SK-N-SH (cell line): ENCODE measurements around the gene MT1F. TPM values are rescaled to one million over a fixed set of nuclear protein-coding genes. Genes with fewer than 3 reads are reported as not detected.
"Not testable (repeated sequence)": the region's sequence is repeated elsewhere in the genome, so short reads cannot be mapped to it uniquely, and the experiment has no call there.

ENCODE experiments used
- CTCF ChIA-PET: fragments of 300-600, 350-600 bp; formaldehyde crosslinking; extraction: SDS; loops from one replicate; lab custom pipeline; 2021; lab: Yijun Ruan, JAX
- POLR2A ChIA-PET: fragments of 350-600 bp; sonication (Branson Sonifier 250); formaldehyde crosslinking; extraction: SDS; loops from one replicate; lab custom pipeline; 2020; ENCODE audit warnings: antibody characterized with exemption, inconsistent platforms; lab: Yijun Ruan, JAX
- DNase-seq: peaks from one replicate; pipeline ENCODE4 v3.0.0; 2012
- H2AFZ ChIP-seq: fragments of 200-600 bp; sonication (generic); 2 replicates; pipeline ENCODE4 v1.8.1; 2016; ENCODE audit warnings: antibody characterized with exemption, mild to moderate bottlenecking, low read depth
- H3F3A ChIP-seq: fragments of 200-600 bp; sonication (generic); replicated peaks from 2 replicates; pipeline ENCODE3; 2016; ENCODE audit warnings: antibody characterized with exemption, mild to moderate bottlenecking; ENCODE audit not compliant: insufficient read depth
- H3K27ac ChIP-seq, 2 experiments: fragments of 200-500 bp in 1 of 2; fragments of 200-600 bp in 1 of 2; sonication (Bioruptor generic) in 1 of 2; sonication (generic), shearing (Covaris generic) in 1 of 2; 2 replicates each; pipeline versions ENCODE4 v1.5.1 to v1.6.1; 2014 to 2016; ENCODE audit warnings: low read depth in 2 of 2, inconsistent platforms in 1 of 2, low read length in 1 of 2, mild to moderate bottlenecking in 1 of 2, mixed read lengths in 1 of 2
- H3K27me3 ChIP-seq: fragments of 200-600 bp; sonication (generic), shearing (Covaris generic); 2 replicates; pipeline ENCODE4 v1.6.1; 2016; ENCODE audit warnings: mixed run types; ENCODE audit not compliant: insufficient read depth
- H3K36me3 ChIP-seq, 2 experiments: fragments of 200-500 bp in 1 of 2; fragments of 200-600 bp in 1 of 2; sonication (Bioruptor generic) in 1 of 2; sonication (generic) in 1 of 2; replicated peaks in 1 of 2; 2 replicates each; pipeline versions ENCODE3 to v1.5.1; 2014 to 2016; ENCODE audit warnings: low read length in 1 of 2, mild to moderate bottlenecking in 1 of 2; ENCODE audit not compliant: insufficient read depth in 2 of 2, control insufficient read depth in 1 of 2
- H3K4me1 ChIP-seq, 2 experiments: fragments of 200-500 bp in 1 of 2; fragments of 200-600 bp in 1 of 2; sonication (Bioruptor generic) in 1 of 2; sonication (generic), shearing (Covaris generic) in 1 of 2; 2 replicates each; pipeline versions ENCODE4 v1.5.1 to v1.6.1; 2014 to 2016; ENCODE audit warnings: low read depth in 1 of 2, low read length in 1 of 2, mixed run types in 1 of 2; ENCODE audit not compliant: insufficient read depth in 2 of 2, control insufficient read depth in 1 of 2
- H3K4me2 ChIP-seq: fragments of 200-600 bp; sonication (generic), shearing (Covaris generic); 2 replicates; pipeline ENCODE4 v1.6.1; 2017; ENCODE audit warnings: mixed run types
- H3K4me3 ChIP-seq, 2 experiments: fragments of 200-500 bp in 1 of 2; fragments of 200-600 bp in 1 of 2; sonication (Bioruptor generic) in 1 of 2; sonication (generic), shearing (Covaris generic) in 1 of 2; 2 replicates each; pipeline versions ENCODE4 v1.5.1 to v1.8.1; 2014 to 2016; ENCODE audit warnings: low read depth in 2 of 2, inconsistent platforms in 1 of 2, low read length in 1 of 2, mild to moderate bottlenecking in 1 of 2, mixed read lengths in 1 of 2, moderate library complexity in 1 of 2
- H3K79me2 ChIP-seq: fragments of 200-600 bp; sonication (generic); 2 replicates; pipeline ENCODE4 v1.8.1; 2017; ENCODE audit warnings: mild to moderate bottlenecking; ENCODE audit not compliant: insufficient read depth
- H3K9ac ChIP-seq: fragments of 200-600 bp; sonication (generic); 2 replicates; pipeline ENCODE4 v1.6.1; 2017; ENCODE audit warnings: mixed run types
- H3K9me2 ChIP-seq: fragments of 200-600 bp; sonication (generic); 2 replicates; pipeline ENCODE4 v1.6.1; 2017; ENCODE audit warnings: mixed run types
- H3K9me3 ChIP-seq: fragments of 200-600 bp; sonication (generic); 2 replicates; pipeline ENCODE4 v1.6.1; 2017; ENCODE audit warnings: mixed run types, mild to moderate bottlenecking, moderate library complexity
- H4K20me1 ChIP-seq: fragments of 200-600 bp; sonication (generic); 2 replicates; pipeline ENCODE4 v1.6.1; 2017; ENCODE audit warnings: mild to moderate bottlenecking, mixed run types; ENCODE audit not compliant: insufficient read depth
- CHD2 ChIP-seq: fragments of 150-350 bp; IDR thresholded peaks from 2 replicates; pipeline ENCODE4 v1.6.1; 2018; ENCODE audit warnings: low read length; ENCODE audit not compliant: partially characterized antibody
- ELF1 ChIP-seq: IDR thresholded peaks from 2 replicates; pipeline ENCODE4 v1.4.0; 2012
- EP300 ChIP-seq, 2 experiments: IDR thresholded peaks; 2 replicates each; pipeline versions ENCODE4 v1.4.0 to v1.6.1; 2012; ENCODE audit warnings: borderline replicate concordance in 1 of 2, low read depth in 1 of 2, low read length in 1 of 2
- EZH2phosphoT487 ChIP-seq: fragments of 200-600 bp; sonication (generic); IDR thresholded peaks from 2 replicates; pipeline ENCODE4 v1.6.1; 2017; ENCODE audit warnings: low read depth, mixed run types, mild to moderate bottlenecking, antibody characterized with exemption, moderate library complexity, borderline replicate concordance
- IRF3 ChIP-seq: fragments of 150-350 bp; IDR thresholded peaks from 2 replicates; pipeline ENCODE4 v1.6.1; 2016; ENCODE audit warnings: mild to moderate bottlenecking, low read depth, low read length
- JUND ChIP-seq: IDR thresholded peaks from 2 replicates; pipeline ENCODE4 v1.4.0; 2012
- NFIC ChIP-seq: IDR thresholded peaks from 2 replicates; pipeline ENCODE4 v1.4.0; 2012; ENCODE audit warnings: borderline replicate concordance
- NRF1 ChIP-seq: IDR thresholded peaks from 2 replicates; pipeline ENCODE4 v1.6.1; 2012; ENCODE audit warnings: low read depth, mild to moderate bottlenecking, low read length
- POLR2AphosphoS5 ChIP-seq: IDR thresholded peaks from 2 replicates; pipeline ENCODE4 v1.6.1; 2012; ENCODE audit warnings: low read depth, low read length
- RCOR1 ChIP-seq: fragments of 150-350 bp; IDR thresholded peaks from 2 replicates; pipeline ENCODE4 v1.6.1; 2017; ENCODE audit warnings: antibody characterized with exemption, low read length
- RXRA ChIP-seq: IDR thresholded peaks from 2 replicates; pipeline ENCODE4 v1.4.0; 2012; ENCODE audit warnings: low read depth, mild to moderate bottlenecking, borderline replicate concordance
- SIN3A ChIP-seq: IDR thresholded peaks from 2 replicates; pipeline ENCODE4 v1.6.1; 2012; ENCODE audit warnings: low read depth, mild to moderate bottlenecking, low read length, moderate library complexity, borderline replicate concordance
- TEAD4 ChIP-seq: IDR thresholded peaks from 2 replicates; pipeline ENCODE4 v1.4.0; 2012; ENCODE audit warnings: mild to moderate bottlenecking, borderline replicate concordance; ENCODE audit not compliant: insufficient read depth
- WGBS: methylation state at CpG from one replicate; pipeline ENCODE4 v1.1.6; 2017; ENCODE audit warnings: low lambda C conversion rate; 5-methylcytosine and 5-hydroxymethylcytosine counted together
- polyA plus RNA-seq, 3 experiments: library from polyadenylated mRNA; depleted of rRNA; stranded (reverse); fragments of >200 nt; gene quantifications; 2 replicates each; pipeline ENCODE4 v1.2.3, GENCODE V29; 2012
- TF ChIP-seq, protein P1 (sequence below): IDR thresholded peaks from 2 replicates; pipeline ENCODE4; 2012
- TF ChIP-seq, protein P2 (sequence below): IDR thresholded peaks from 2 replicates; pipeline ENCODE4 v1.4.0; 2012; ENCODE audit warnings: low read depth, borderline replicate concordance

The MT1F gene
- polyA plus RNA-seq, 1 of the 3 experiments (the other 2 are of a cell fraction) = 13.0 TPM

GRCh38 chr16:56664506-56664905 lies 6.7 kb downstream of the MT1F start:
- Histone ChIP-seq H3K9me2 (no peaks in the 10 kb centered on the region), H3F3A (no peaks in the 10 kb centered on the region), H3K27ac (no peak overlapping the region), H3K4me2 (no peak overlapping the region), H2AFZ (no peak overlapping the region), H3K9me3 (no peaks in the 10 kb centered on the region), H3K9ac (no peak overlapping the region), H3K4me3 (no peak overlapping the region), H4K20me1 (no peaks in the 10 kb centered on the region)
- ChIA-PET CTCF (interaction anchor here (2.2 kb wide), 1 partner anchor 64 kb away, joined by 5 read pairs; no protein-coding TSS in a partner anchor), POLR2A (no interaction called here)
- no peak for DNase-seq
- 88% methylated on average over 1 of the region's 1 CpG for WGBS
- no peak for TF ChIP-seq RXRA
- TF ChIP-seq, protein P1, sequence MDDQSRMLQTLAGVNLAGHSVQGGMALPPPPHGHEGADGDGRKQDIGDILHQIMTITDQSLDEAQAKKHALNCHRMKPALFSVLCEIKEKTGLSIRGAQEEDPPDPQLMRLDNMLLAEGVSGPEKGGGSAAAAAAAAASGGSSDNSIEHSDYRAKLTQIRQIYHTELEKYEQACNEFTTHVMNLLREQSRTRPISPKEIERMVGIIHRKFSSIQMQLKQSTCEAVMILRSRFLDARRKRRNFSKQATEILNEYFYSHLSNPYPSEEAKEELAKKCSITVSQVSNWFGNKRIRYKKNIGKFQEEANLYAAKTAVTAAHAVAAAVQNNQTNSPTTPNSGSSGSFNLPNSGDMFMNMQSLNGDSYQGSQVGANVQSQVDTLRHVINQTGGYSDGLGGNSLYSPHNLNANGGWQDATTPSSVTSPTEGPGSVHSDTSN = no peak
- TF ChIP-seq IRF3 = no peak
- no peak for TF ChIP-seq JUND
- TF ChIP-seq EZH2phosphoT487 = no peak
- no peak for TF ChIP-seq ELF1
- TF ChIP-seq, protein P2, sequence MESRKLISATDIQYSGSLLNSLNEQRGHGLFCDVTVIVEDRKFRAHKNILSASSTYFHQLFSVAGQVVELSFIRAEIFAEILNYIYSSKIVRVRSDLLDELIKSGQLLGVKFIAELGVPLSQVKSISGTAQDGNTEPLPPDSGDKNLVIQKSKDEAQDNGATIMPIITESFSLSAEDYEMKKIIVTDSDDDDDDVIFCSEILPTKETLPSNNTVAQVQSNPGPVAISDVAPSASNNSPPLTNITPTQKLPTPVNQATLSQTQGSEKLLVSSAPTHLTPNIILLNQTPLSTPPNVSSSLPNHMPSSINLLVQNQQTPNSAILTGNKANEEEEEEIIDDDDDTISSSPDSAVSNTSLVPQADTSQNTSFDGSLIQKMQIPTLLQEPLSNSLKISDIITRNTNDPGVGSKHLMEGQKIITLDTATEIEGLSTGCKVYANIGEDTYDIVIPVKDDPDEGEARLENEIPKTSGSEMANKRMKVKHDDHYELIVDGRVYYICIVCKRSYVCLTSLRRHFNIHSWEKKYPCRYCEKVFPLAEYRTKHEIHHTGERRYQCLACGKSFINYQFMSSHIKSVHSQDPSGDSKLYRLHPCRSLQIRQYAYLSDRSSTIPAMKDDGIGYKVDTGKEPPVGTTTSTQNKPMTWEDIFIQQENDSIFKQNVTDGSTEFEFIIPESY = no peak
- no peak for TF ChIP-seq EP300 (IDR thresholded peaks at IDR 0.05; ENCODE audit: borderline replicate concordance in 1 of 2, low read depth in 1 of 2, low read length in 1 of 2)
- no peak for TF ChIP-seq SIN3A
- TF ChIP-seq POLR2AphosphoS5 = no peak
- no peak for TF ChIP-seq RCOR1
- TF ChIP-seq NRF1 = no peak
- no peak for TF ChIP-seq CHD2
- no peak for TF ChIP-seq NFIC
- no peak for TF ChIP-seq TEAD4
- TF ChIP-seq, all 33 proteins: peak for 0
- peaks cover 40% of the 10 kb centered on the region for H3K27me3 ChIP-seq
- H3K36me3 ChIP-seq = no peaks in the 10 kb centered on the region
- H3K79me2 ChIP-seq = no peaks in the 10 kb centered on the region
- no peaks in the 10 kb centered on the region; a peak in 1 of 4 replicates for H3K4me1 ChIP-seq

DNA sequence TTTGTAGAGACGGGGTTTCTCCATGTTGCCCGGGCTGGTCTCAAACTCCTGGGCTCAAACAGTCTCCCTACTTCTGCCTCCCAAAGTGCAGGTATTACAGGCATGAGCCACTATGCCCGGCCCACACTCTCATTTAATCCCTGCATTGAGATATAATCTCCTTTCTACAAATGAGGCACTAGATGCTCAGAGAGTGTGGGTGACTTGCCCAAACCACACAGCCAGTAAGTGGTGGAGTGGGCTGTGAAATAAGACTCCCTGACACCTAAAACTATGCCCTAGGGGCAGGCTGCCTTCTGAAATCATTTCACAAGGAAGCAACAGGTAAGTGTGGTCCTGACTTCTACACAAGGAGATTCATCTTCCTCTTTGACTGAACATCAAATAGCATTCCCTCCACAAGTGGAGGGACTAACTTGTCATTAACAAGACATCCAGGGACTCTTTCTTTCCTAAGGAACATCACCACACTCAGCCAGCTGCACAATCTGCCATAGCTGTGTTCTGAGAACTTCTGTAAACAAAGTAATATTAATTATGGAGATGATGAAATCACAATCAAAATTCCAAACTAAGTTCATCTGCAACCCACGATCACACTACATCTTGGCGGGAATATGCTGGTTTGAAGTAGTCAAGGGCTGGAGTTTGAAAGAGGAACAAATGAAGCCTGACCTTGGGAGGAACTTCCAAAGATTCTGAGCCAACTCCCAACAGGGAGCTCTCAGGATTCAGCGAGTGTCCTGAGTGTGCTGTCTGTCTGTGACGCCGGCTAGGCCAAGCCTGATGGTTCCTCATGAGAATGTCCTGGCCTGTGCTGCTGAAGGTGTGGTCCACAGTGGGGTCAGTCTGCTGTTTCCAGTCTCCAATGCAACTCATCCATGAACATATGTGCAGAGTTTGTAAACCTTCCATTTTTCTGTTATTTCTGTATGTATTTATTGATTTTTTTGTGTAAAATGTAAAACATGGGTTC lies 7.8 kb downstream of the MT1F start:
- WGBS = 71% methylated on average over 6 of the region's 8 CpGs
- H3K4me2 ChIP-seq, POLR2A ChIA-PET, DNase-seq, H3K9me2 ChIP-seq, H3K9ac ChIP-seq, H2AFZ ChIP-seq, H3K9me3 ChIP-seq, CTCF ChIA-PET, H3K79me2 ChIP-seq, H3K4me3 ChIP-seq, H4K20me1 ChIP-seq, H3K36me3 ChIP-seq, H3F3A ChIP-seq, H3K27ac ChIP-seq, H3K4me1 ChIP-seq: not testable (repeated sequence)
- peaks cover 50% of the 10 kb centered on the region for H3K27me3 ChIP-seq
